HG02840 (cell line): ENCODE results near the gene ATCAY.
"Not testable (repeated sequence)": the region's sequence is repeated elsewhere in the genome, so short reads cannot be mapped to it uniquely, and the experiment has no call there.

ENCODE experiments used
- ATAC-seq: cut with Tn5 transposase; IDR thresholded peaks from one replicate; pipeline ENCODE4 v1.9.1; 2021; ENCODE audit warnings: mild to moderate bottlenecking, moderate library complexity, moderate number of reproducible peaks; ENCODE audit not compliant: unreplicated experiment, low FRiP score

ATCAY gene

DNA sequence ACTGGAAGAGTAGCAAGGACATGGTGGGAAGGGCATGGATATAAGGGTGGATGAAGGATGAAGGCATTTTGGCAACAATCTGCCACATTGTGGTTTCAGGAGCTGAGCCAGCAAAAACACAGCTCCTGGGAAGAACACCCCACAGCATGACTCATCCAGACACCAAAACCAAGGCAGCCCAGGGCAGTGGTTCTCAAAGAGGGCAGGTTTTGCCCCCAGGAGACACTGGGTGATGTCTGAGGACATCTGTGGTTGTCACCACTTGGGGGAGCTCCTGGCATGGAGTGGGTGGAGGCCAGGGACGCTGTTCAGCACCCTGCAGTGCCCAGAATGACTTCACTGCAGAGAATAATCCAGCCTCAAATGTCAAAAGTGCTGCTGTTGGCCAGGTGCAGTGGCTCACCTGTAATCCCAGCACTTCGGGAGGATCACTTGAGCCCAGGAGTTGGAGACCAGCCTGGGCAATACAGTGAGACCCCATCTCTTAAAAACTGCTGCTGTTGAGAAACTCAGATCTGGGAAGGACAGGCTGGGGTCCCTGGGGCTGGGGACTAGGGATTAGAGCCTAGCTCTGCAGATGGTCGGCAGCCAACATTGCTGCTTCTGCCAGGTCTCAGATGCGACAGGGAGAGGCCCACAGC lies 27.8 kb upstream of the ATCAY start:
- no peak for ATAC-seq

DNA sequence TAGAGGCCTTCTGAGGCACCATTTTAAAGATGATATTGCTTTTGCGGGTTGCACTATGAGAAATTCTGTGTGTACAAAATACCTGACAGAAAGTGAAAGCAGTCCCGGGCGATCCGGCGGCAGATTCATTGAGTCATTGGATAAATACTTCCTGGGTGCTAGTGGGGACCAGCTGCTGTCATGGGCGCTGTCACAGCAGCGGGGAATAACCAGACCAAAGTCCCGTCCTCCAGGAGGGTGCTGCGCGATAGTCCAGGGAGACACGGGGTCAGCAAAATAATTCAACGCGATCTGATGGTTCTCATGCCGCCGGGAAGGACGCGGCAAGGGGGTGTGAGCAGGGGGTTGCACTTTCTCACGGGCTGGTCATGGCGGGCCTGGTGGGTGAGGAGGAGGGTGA lies 25.2 kb upstream of the ATCAY start:
- ATAC-seq, result no peak

GRCh38 chr19:3857449-3858003 lies 23.0 kb upstream of the ATCAY start:
- ATAC-seq, result no peak

DNA sequence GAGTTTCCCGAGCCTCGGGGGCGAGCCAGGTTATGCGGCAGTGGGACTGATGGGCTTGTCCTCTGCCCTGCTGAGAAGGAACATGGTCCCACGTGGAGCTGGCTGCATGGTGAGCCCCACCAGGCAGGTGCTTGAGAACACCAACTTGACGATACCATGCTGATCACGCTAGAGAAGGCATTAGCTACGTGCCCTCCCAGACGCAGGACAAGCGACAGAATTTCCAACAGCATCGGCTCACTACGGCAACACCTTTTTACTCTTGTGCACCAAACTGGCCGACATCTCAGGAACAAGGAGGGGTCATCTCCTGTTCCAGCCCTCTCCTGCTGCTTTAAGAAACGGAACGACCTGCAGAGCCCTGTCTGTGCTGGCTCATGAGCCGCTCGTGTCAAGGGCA lies 20.0 kb upstream of the ATCAY start:
- ATAC-seq, result no peak

GRCh38 chr19:3862826-3863500 lies 17.5 kb upstream of the ATCAY start:
- ATAC-seq, result no peak

DNA sequence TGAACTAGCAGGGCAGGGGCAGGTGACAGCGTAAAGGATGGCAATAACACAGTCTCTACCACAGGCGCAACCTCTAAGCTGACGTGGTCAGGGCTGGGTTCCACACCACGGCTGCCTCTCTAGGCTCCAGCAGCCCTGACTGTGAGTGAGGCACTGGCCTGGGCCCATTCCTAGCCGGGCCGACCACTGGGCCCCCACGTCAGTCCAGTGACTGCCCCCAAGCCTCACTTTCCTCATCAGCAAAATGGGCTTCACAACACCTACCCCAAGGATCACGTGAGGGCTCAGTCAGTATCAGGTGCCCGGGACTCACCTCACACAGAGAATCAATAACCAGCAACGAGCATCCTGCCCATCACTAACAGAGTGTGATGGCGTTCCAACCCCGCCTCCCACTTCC lies 16.8 kb upstream of the ATCAY start:
- ATAC-seq, result no peak

DNA sequence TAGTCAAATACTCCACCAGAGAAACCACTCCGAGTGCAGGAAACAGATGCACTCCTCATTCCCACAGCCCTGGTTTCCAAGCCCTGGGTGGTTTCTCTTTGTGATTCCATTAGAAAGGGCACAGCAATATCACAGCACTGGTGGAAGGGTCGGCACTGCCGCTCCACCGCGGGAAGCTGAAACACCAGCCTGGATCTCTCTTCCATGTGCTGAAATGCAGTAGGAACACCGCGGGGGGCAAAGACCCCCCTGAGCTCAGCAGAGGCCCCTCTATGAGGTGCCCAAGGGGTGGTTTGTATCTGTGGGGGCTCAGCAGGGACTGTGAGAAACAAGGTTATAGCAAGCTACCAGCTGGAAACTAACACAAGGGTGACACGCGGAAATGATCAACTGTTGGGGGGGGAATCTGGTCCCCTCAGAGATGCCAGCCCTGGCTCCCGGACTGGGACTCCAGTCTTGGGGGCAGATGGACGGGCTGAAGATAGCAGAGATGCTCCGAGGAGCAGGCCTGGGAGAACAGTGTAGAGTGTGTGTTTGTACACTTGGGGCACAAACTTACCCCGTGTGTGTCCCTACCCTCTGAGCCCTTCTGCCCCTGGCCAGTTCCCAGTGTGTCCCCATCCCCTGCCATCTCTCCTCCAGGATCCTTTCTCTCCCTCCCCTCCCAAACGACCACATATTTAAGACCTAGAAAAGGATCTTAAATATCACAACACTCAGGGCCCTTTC lies 13.4 kb upstream of the ATCAY start:
- no peak for ATAC-seq

DNA sequence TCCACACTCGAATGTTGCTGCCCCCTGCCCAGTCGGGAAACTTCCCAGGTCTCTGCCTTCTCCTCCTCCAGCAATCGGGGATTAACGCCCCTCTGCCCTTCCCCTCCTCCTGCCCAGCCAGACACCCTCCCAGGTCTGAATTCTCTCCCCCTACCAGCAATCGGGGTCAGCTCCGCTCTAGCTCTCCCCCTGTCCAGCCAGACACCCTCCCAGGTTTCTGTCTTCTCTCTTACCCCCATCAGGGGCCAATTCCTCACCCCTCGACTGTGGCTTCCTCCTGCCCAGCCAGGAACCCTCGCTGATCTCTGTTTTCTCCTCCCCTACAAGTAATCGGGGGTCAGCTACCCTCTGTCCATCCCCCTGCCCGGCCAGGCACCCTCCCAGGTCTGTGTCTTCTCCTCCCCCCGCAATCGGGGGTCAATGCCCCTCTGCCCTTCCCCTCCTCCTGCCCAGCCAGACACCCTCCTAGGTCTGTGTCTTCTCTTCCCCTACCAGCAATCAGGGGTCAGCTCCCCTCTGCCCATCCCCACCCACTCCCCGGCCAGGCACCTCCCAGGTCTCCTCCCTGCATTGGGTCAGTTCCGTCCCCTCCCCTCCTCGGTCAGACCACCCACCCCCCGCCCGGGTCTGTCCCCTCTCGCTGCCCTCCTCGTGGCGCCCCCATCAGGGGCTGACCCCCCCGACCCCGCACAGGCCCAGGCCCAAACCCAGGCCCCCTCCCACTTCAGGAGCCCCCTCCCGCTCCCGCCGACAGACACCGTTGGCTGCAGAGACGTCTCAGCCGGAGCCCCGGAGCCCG lies 12.3 kb upstream of the ATCAY start:
- ATAC-seq, result no peak

- ATAC-seq, result no peak
These were observed 11.6 kb upstream of the ATCAY start, which contains the start of gene ZFR2 for GRCh38 chr19:3868770-3869456. Gene ZFR2 (minus strand): TSS chr19:3869038. CDS start chr19:3869017, 21 bp downstream.

- no peak for ATAC-seq
These were observed 7.3 kb upstream of the ATCAY start for GRCh38 chr19:3873151-3873550.

DNA sequence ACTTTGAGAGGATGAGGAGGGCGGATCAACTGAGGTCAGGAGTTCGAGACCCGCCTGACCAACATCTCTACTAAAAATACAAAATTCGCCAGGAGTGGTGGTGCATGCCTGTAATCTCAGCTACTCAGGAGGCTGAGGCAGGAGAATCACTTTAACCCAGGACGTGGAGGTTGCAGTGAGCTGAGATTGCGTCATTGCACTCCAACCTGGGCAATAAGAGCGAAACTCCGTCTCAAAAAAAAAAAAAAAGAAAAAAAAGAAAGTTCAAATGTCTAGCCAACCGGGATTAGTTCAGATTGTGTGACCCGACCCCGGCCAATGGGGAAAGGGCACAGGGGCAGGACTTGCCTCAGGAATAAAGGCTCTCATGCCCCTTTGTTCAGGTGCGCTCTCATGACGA lies 5.8 kb upstream of the ATCAY start:
- not testable (repeated sequence) for ATAC-seq

- ATAC-seq, result no peak
These were observed 829 bp upstream of the ATCAY start for GRCh38 chr19:3879656-3880055.

- no peak for ATAC-seq
These were observed 971 bp downstream of the ATCAY start for GRCh38 chr19:3881272-3882040.

DNA sequence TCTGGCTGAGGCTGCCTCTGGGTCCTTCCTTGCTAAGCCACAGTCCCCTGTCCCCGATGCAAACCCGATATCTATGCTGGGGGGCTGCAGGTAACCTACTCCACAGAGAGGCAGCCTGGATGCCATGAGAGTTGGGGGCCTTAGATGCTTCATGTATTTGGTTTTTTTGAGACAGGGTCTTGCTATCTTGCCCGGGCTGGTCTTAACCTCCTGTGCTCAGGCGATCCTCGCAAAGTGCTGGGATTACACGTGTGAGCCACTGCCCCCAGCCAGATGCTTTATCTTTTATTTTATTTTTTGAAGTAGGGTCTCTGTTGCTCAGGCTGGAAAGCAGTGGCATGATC lies 1.5 kb downstream of the ATCAY start:
- ATAC-seq, result no peak

GRCh38 chr19:3890591-3890990 lies 10.1 kb downstream of the ATCAY start:
- no peak for ATAC-seq

- no peak for ATAC-seq
These were observed 13.2 kb downstream of the ATCAY start for GRCh38 chr19:3893509-3894179.

DNA sequence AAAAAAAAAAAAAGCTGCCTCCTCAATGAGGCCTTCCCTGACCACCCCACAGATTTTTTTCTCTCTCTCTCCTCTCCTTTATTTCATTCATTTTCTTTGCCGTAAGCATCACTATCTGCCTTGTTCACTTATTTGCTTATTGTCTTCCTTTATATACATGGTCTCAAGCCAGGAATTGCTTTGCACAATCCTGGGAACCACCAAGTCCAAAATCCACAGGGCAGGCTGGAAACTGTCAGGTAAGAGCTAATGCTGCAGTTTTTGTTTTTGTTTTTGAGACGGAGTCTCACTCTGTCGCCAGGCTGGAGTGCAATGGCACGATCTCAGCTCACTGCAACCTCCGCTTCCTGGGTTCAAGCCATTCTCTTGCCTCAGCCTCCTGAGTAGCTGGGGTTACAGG lies 14.5 kb downstream of the ATCAY start:
- ATAC-seq, result not testable (repeated sequence)

DNA sequence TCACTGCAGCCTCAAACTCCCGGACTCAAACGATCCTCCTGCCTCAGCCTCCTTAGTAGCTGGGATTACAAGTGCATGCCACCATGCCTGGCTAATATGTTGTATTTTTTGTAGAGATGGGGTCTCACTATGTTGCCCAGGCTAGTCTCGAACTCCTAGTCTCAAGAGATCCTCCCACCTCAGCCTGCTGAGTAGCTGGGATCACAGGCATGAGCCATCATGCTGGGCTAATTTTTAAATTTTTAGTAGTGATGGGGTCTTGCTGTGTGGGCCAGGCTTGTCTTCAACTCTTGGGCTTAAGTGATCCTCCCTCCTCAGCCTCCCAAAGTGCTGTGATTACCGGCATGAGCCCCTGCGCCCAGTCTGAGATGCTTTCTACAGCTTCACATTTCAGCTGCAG lies 15.3 kb downstream of the ATCAY start:
- no peak for ATAC-seq

DNA sequence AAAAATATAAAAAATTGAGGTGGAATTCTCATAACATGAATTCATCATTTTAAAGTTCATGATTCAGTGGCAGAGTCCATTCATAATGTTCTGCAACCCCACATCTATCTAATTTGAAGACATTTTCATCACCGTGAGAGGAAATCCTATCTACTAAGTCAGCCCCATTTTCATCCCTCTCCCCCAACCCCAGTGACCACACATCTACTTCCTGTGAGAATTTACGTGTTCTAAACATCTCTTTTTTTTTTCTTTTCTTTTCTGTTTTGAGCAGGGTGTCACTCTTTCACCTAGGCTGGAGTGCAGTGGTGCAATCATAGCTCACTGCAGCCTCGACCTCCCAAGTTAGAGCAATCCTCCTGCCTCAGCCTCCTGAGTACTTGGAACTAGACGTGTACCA lies 17.5 kb downstream of the ATCAY start:
- no peak for ATAC-seq
